Endodermal cell (in vitro differentiated cells): ENCODE data around the gene HOXC11. TPM values are rescaled to one million over a fixed set of nuclear protein-coding genes. Genes with fewer than 3 reads are reported as not detected.

ENCODE experiments used
- DNase-seq: peaks from one replicate; pipeline ENCODE4 v3.0.0-alpha.2; 2017
- H3K27ac ChIP-seq: 2 replicates; pipeline ENCODE4 v1.5.1; 2013; ENCODE audit warnings: mild to moderate bottlenecking, low read depth, low read length, moderate library complexity
- H3K27me3 ChIP-seq: 2 replicates; pipeline ENCODE4 v1.6.1; 2013; ENCODE audit warnings: mild to moderate bottlenecking, low read length, moderate library complexity; ENCODE audit not compliant: insufficient read depth, control insufficient read depth, poor library complexity, severe bottlenecking
- H3K36me3 ChIP-seq: 2 replicates; pipeline ENCODE4 v1.7.0; 2013; ENCODE audit warnings: mild to moderate bottlenecking, low read length, moderate library complexity; ENCODE audit not compliant: control insufficient read depth, insufficient read depth
- H3K4me1 ChIP-seq: one replicate; pipeline ENCODE4 v1.7.0; 2013; ENCODE audit warnings: low read length; ENCODE audit not compliant: control insufficient read depth, insufficient read depth
- H3K4me3 ChIP-seq: 2 replicates; pipeline ENCODE4 v1.5.1; 2013; ENCODE audit warnings: mild to moderate bottlenecking, low read length, moderate library complexity
- H3K9ac ChIP-seq: 2 replicates; pipeline ENCODE4 v1.6.1; 2013; ENCODE audit warnings: mild to moderate bottlenecking, low read length, moderate library complexity; ENCODE audit not compliant: poor library complexity, severe bottlenecking; ENCODE audit errors: extremely low read depth
- H3K9me3 ChIP-seq: 2 replicates; pipeline ENCODE4 v1.6.1; 2013; ENCODE audit warnings: mild to moderate bottlenecking, low read length, moderate library complexity; ENCODE audit not compliant: control insufficient read depth
- H3K27ac Mint-ChIP-seq: 2 replicates; pipeline ENCODE4 v1.8.0; 2020; ENCODE audit warnings: mixed read lengths
- H3K27me3 Mint-ChIP-seq: 2 replicates; pipeline ENCODE4 v1.8.0; 2021; ENCODE audit warnings: mild to moderate bottlenecking, mixed read lengths; ENCODE audit not compliant: insufficient read depth
- H3K36me3 Mint-ChIP-seq: 2 replicates; pipeline ENCODE4 v1.8.0; 2020; ENCODE audit warnings: low read depth, mixed read lengths
- H3K4me1 Mint-ChIP-seq: 2 replicates; pipeline ENCODE4 v1.8.0; 2020; ENCODE audit warnings: mixed read lengths
- H3K4me3 Mint-ChIP-seq: 2 replicates; pipeline ENCODE4 v1.8.0; 2020; ENCODE audit warnings: mild to moderate bottlenecking, moderate library complexity, mixed read lengths
- H3K9me3 Mint-ChIP-seq: 2 replicates; pipeline ENCODE4 v1.8.0; 2020; ENCODE audit warnings: mild to moderate bottlenecking, mixed read lengths
- CTCF ChIP-seq: fragments of 200-600 bp; sonication (generic); conservative IDR thresholded peaks from 2 replicates; pipeline ENCODE4 v1.5.0; 2021; ENCODE audit warnings: antibody characterized with exemption, mild to moderate bottlenecking
- WGBS, 2 experiments: methylation state at CpG; one replicate each; pipeline versions ENCODE4 v1.1.5 to v1.1.7; 2013; ENCODE audit warnings: missing lambda C conversion rate in 2 of 2, mixed read lengths in 1 of 2; ENCODE audit not compliant: insufficient coverage in 1 of 2, insufficient read length in 1 of 2; 5-methylcytosine and 5-hydroxymethylcytosine counted together
- total RNA-seq, 2 donors: library from RNA; stranded (reverse); fragmentation: NEBNext Ultra II Directional in 1 of 2; extraction: Animal tissue kit (Norgen Biotek cat#: 25700) in 1 of 2; gene quantifications; 2 replicates in 1 of 2; 3 replicates in 1 of 2; pipeline ENCODE4 v1.2.1, GENCODE V29; 2021

Gene HOXC11
- total RNA-seq, 2 donors from 2014 or later: not detected

- H3K27me3 ChIP-seq: peaks cover 100% of the 10 kb centered on the region
These were observed 26.7 kb downstream of the HOXC11 start for GRCh38 chr12:53999559-54000115.

GRCh38 chr12:54000116-54001114 is 27.5 kb downstream of the HOXC11 start, which contains the start of gene HOXC9:
Gene HOXC9 (plus strand): TSS chr12:54000161. CDS start chr12:54000189, 28 bp downstream.
- no peaks in the 10 kb centered on the region for H3K9me3 ChIP-seq
- H3K4me1 ChIP-seq: no peaks in the 10 kb centered on the region
- Mint-ChIP-seq H3K27ac (no peak within 1 kb of the TSS), H3K9me3 (peaks cover 2% of the 10 kb centered on the region), H3K4me1 (no peaks in the 10 kb centered on the region), H3K36me3 (no peaks in the 10 kb centered on the region), H3K4me3 (peak within 1 kb of the TSS; percentile 41), H3K27me3 (peaks cover 100% of the 10 kb centered on the region)
- no peak within 1 kb of the TSS for H3K4me3 ChIP-seq
- H3K27me3 ChIP-seq: peaks cover 100% of the 10 kb centered on the region
- peak; percentile 85 for DNase-seq
- H3K36me3 ChIP-seq: no peaks in the 10 kb centered on the region
- WGBS, 2 experiments: 8 to 11% methylated on average over 17 to 87 of the region's 87 CpGs
- no peak within 1 kb of the TSS for H3K9ac ChIP-seq
- H3K27ac ChIP-seq: no peak within 1 kb of the TSS
- no peak for TF ChIP-seq CTCF

More at GRCh38 chr12:53999559-54000115, 26.7 kb downstream of the HOXC11 start:
- no peak for TF ChIP-seq CTCF
- no peak overlapping the region for H3K27ac Mint-ChIP-seq
- no peak overlapping the region for H3K4me3 ChIP-seq
- H3K4me1 Mint-ChIP-seq: peaks cover 3% of the 10 kb centered on the region
- H3K36me3 Mint-ChIP-seq: no peaks in the 10 kb centered on the region
- H3K9me3 Mint-ChIP-seq: peaks cover 2% of the 10 kb centered on the region
- no peak overlapping the region for H3K27ac ChIP-seq
- H3K4me3 Mint-ChIP-seq: peak overlapping the region; percentile 41
- H3K9me3 ChIP-seq: no peaks in the 10 kb centered on the region
- no peaks in the 10 kb centered on the region for H3K36me3 ChIP-seq
- H3K4me1 ChIP-seq: no peaks in the 10 kb centered on the region
- H3K9ac ChIP-seq: no peak overlapping the region
- H3K27me3 Mint-ChIP-seq: peaks cover 100% of the 10 kb centered on the region
- peak; percentile 67 for DNase-seq
- 10 to 14% methylated on average over 12 to 35 of the region's 35 CpGs for WGBS, 2 experiments

DNA sequence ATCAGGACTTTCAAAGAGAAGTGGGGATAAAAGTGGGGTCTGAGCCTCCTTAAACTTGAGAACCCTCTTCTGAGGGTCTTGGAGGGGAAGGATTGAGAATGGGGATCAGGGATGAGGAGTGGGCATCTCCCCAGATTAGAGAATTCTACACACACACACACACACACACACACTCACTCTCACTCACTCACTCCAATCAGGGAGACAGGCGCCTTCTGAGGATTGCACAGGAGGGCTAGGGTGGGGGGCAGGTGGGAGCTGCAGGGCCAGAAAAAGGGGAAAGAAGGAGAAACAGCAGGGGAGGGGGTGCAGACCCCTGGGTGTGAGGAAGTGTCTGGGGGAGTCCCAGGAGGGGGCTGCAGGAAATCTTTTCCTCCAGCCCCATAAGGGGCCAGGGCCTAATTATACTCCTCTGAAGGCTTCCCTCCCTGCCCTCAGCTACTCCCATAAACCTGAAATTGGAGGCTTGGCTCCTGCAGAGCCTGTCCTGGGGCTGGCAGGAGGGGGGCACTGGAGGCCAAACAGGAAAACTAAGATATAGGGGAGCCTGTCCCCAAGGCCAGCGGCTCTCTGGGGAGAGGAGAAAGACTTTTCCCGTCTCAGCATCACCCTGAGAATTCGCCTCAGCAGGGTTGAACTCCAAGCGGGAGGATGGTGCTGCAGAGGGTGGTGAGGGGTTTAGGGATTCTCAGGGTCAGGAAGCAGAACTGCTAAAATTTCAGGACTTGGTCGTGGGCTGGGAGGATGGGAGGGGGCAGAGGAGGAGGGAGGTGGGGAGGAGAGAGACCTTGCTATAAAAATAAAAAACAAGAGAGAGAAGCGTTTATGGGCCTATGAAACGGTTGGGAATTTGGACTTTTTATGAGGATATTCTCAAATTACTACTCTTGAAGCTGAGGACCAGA is 28.6 kb downstream of the HOXC11 start:
- DNase-seq: no peak

More for the DNA sequence above, 28.6 kb downstream of the HOXC11 start:
- no peak for TF ChIP-seq CTCF
- Histone ChIP-seq H3K4me3 (no peak overlapping the region), H3K27ac (peak overlapping the region; percentile 17), H3K9ac (no peak overlapping the region), H3K36me3 (no peaks in the 10 kb centered on the region), H3K4me1 (no peaks in the 10 kb centered on the region), H3K9me3 (no peaks in the 10 kb centered on the region), H3K27me3 (peaks cover 100% of the 10 kb centered on the region)
- H3K4me1 Mint-ChIP-seq: peaks cover 3% of the 10 kb centered on the region
- WGBS, 2 experiments: 10 to 11% methylated on average over 7 to 8 of the region's 8 CpGs
- peaks cover 100% of the 10 kb centered on the region for H3K27me3 Mint-ChIP-seq
- peaks cover 2% of the 10 kb centered on the region for H3K9me3 Mint-ChIP-seq
- H3K27ac Mint-ChIP-seq: no peak overlapping the region
- H3K36me3 Mint-ChIP-seq: no peaks in the 10 kb centered on the region
- no peak overlapping the region for H3K4me3 Mint-ChIP-seq
